ENCODE measurements around the gene MYLK4.

GRCh38 chr6:2693231-2693630 lies 57.5 kb downstream of the MYLK4 start:
- TF ChIP-seq POLR2AphosphoS5 (IDR thresholded peaks at IDR 0.05; ENCODE audit: borderline replicate concordance, low read depth, low read length) (no peak), EZH2 (IDR thresholded peaks at IDR 0.05) (no peak), FOXP2 (optimal IDR thresholded peaks at IDR 0.05; ENCODE audit: control extremely low read depth, extremely low read length, insufficient read depth) (no peak)

Measured in SK-N-MC (cell line).